Central memory CD4-positive, alpha-beta T cell (primary cell): ENCODE results near the gene KCNIP4.

Experiments used
- DNase-seq: peaks from one replicate; pipeline ENCODE4 v3.0.0; 2022

KCNIP4 gene

GRCh38 chr4:21554500-21554899 lies 394.1 kb downstream of the KCNIP4 start:
- no peak for DNase-seq

GRCh38 chr4:21554066-21554465 lies 394.5 kb downstream of the KCNIP4 start:
- no peak for DNase-seq

- DNase-seq = no peak
Observed at GRCh38 chr4:21552455-21552854, 396.1 kb downstream of the KCNIP4 start.

GRCh38 chr4:21544955-21545354 lies 403.6 kb downstream of the KCNIP4 start:
- no peak for DNase-seq

- no peak for DNase-seq
Observed at GRCh38 chr4:21544415-21544814, 404.2 kb downstream of the KCNIP4 start.

GRCh38 chr4:21543514-21543913 lies 405.1 kb downstream of the KCNIP4 start:
- no peak for DNase-seq

- DNase-seq = no peak
Observed at GRCh38 chr4:21535898-21536297, 412.7 kb downstream of the KCNIP4 start.

- no peak for DNase-seq
Observed at GRCh38 chr4:21531048-21531447, 417.5 kb downstream of the KCNIP4 start.

- DNase-seq = no peak
Observed at GRCh38 chr4:21529214-21529613, 419.4 kb downstream of the KCNIP4 start.

- no peak for DNase-seq
Observed at GRCh38 chr4:21522296-21522695, 426.3 kb downstream of the KCNIP4 start.

- DNase-seq = no peak
Observed at GRCh38 chr4:21517126-21517859, 431.3 kb downstream of the KCNIP4 start.

- no peak for DNase-seq
Observed at GRCh38 chr4:21514022-21514694, 434.4 kb downstream of the KCNIP4 start.

GRCh38 chr4:21512353-21512752 lies 436.2 kb downstream of the KCNIP4 start:
- DNase-seq = no peak

- no peak for DNase-seq
Observed at GRCh38 chr4:21507439-21507838, 441.1 kb downstream of the KCNIP4 start.

GRCh38 chr4:21490682-21491081 lies 457.9 kb downstream of the KCNIP4 start:
- no peak for DNase-seq

- no peak for DNase-seq
Observed at GRCh38 chr4:21476757-21477156, 471.8 kb downstream of the KCNIP4 start.

GRCh38 chr4:21474195-21474594 lies 474.4 kb downstream of the KCNIP4 start:
- no peak for DNase-seq

GRCh38 chr4:21470535-21470934 lies 478.0 kb downstream of the KCNIP4 start:
- DNase-seq = no peak

GRCh38 chr4:21469438-21470300 lies 478.9 kb downstream of the KCNIP4 start:
- no peak for DNase-seq

GRCh38 chr4:21467551-21467950 lies 481.0 kb downstream of the KCNIP4 start:
- DNase-seq = no peak

GRCh38 chr4:21457086-21457840 lies 491.3 kb downstream of the KCNIP4 start:
- no peak for DNase-seq

GRCh38 chr4:21454831-21455230 lies 493.7 kb downstream of the KCNIP4 start:
- DNase-seq = no peak

- DNase-seq = no peak
Observed at GRCh38 chr4:21454201-21454600, 494.4 kb downstream of the KCNIP4 start.
